ENCODE results near the gene MAP7D1. TPM values are rescaled to one million over a fixed set of nuclear protein-coding genes. Genes with fewer than 3 reads are reported as not detected.

The MAP7D1 gene
- total and polyA plus RNA-seq, 2 of the 13 experiments (the other 11 are each of a cell fraction or from before 2014, with no cell fraction given): 5.6 to 7.2 TPM

GRCh38 chr1:36149237-36149972, 6.6 kb upstream of the MAP7D1 start, which contains the start of gene TRAPPC3 (continued):
- TF ChIP-seq ZNF609 (CRISPR knock-in tag; IDR thresholded peaks at IDR 0.05; ENCODE audit: borderline replicate concordance) (no peak), POGZ (CRISPR knock-in tag; IDR thresholded peaks at IDR 0.05) (peak; percentile 61), THAP8 (CRISPR knock-in tag; IDR thresholded peaks at IDR 0.05; ENCODE audit: borderline replicate concordance) (peak; percentile 74; the same call in 1 of the 2 replicates), NCOR1 (IDR thresholded peaks at IDR 0.05; ENCODE audit: borderline replicate concordance, low read length) (no peak), MYPOP (CRISPR knock-in tag; IDR thresholded peaks at IDR 0.05) (peak; percentile 66), ZNF792 (CRISPR knock-in tag; IDR thresholded peaks at IDR 0.05) (no peak; the same call in 1 of the 2 replicates), ZNF44 (CRISPR knock-in tag; IDR thresholded peaks at IDR 0.05) (peak; percentile 89), EZH2 (conservative IDR thresholded peaks at IDR 0.05; ENCODE audit: low read depth, low read length) (no peak), KLF12 (CRISPR knock-in tag; IDR thresholded peaks at IDR 0.05; ENCODE audit: borderline replicate concordance) (peak; percentile 23; the same call in 1 of the 2 replicates), U2AF1 (optimal IDR thresholded peaks at IDR 0.05; ENCODE audit: low read depth, low read length) (no peak), HNRNPLL (IDR thresholded peaks at IDR 0.05; ENCODE audit: low read depth, low read length, poor library complexity, severe bottlenecking) (peak; percentile 71), ZNF75D (CRISPR knock-in tag; IDR thresholded peaks at IDR 0.05; ENCODE audit: borderline replicate concordance) (no peak), ZNF644 (CRISPR knock-in tag; IDR thresholded peaks at IDR 0.05; ENCODE audit: low read depth) (no peak), FOXM1 (CRISPR knock-in tag; IDR thresholded peaks at IDR 0.05) (no peak), SAP130 (CRISPR knock-in tag; IDR thresholded peaks at IDR 0.05; ENCODE audit: low read depth) (peak; percentile 85), ZKSCAN1 (IDR thresholded peaks at IDR 0.05; ENCODE audit: low read length) (peak; percentile 95), ADNP (CRISPR knock-in tag; IDR thresholded peaks at IDR 0.05) (no peak)
- TF ChIP-seq, protein P1, sequence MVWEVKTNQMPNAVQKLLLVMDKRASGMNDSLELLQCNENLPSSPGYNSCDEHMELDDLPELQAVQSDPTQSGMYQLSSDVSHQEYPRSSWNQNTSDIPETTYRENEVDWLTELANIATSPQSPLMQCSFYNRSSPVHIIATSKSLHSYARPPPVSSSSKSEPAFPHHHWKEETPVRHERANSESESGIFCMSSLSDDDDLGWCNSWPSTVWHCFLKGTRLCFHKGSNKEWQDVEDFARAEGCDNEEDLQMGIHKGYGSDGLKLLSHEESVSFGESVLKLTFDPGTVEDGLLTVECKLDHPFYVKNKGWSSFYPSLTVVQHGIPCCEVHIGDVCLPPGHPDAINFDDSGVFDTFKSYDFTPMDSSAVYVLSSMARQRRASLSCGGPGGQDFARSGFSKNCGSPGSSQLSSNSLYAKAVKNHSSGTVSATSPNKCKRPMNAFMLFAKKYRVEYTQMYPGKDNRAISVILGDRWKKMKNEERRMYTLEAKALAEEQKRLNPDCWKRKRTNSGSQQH (CRISPR knock-in tag; IDR thresholded peaks at IDR 0.05; ENCODE audit: low read depth): no peak
- TF ChIP-seq, protein P2, sequence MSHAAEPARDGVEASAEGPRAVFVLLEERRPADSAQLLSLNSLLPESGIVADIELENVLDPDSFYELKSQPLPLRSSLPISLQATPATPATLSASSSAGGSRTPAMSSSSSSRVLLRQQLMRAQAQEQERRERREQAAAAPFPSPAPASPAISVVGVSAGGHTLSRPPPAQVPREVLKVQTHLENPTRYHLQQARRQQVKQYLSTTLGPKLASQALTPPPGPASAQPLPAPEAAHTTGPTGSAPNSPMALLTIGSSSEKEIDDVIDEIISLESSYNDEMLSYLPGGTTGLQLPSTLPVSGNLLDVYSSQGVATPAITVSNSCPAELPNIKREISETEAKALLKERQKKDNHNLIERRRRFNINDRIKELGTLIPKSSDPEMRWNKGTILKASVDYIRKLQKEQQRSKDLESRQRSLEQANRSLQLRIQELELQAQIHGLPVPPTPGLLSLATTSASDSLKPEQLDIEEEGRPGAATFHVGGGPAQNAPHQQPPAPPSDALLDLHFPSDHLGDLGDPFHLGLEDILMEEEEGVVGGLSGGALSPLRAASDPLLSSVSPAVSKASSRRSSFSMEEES (CRISPR knock-in tag; IDR thresholded peaks at IDR 0.05): peak; percentile 75
